ENCODE data around the gene POU2F2. TPM values are rescaled to one million over a fixed set of nuclear protein-coding genes. Genes with fewer than 3 reads are reported as not detected.

POU2F2 gene
- total RNA-seq, 4 donors from 2014 or later, result 0.56 to 3.2 (median 1.5) TPM

- TF ChIP-seq CTCF (IDR thresholded peaks at IDR 0.05), result no peak
- ATAC-seq (ENCODE audit: low FRiP score) (no peak), DNase-seq (ENCODE audit: low spot score) (no peak)
Measured at GRCh38 chr19:42093505-42093904, 38.7 kb downstream of the POU2F2 start.

GRCh38 chr19:42092350-42092749 lies 39.9 kb downstream of the POU2F2 start:
- TF ChIP-seq CTCF (IDR thresholded peaks at IDR 0.05), result no peak
- DNase-seq (ENCODE audit: low spot score) (no peak), ATAC-seq (ENCODE audit: low FRiP score) (no peak)

GRCh38 chr19:42091742-42092141 lies 40.5 kb downstream of the POU2F2 start:
- DNase-seq (ENCODE audit: low spot score) (no peak), ATAC-seq (ENCODE audit: low FRiP score) (no peak)
- no peak for TF ChIP-seq CTCF (IDR thresholded peaks at IDR 0.05)

GRCh38 chr19:42091300-42091699 lies 40.9 kb downstream of the POU2F2 start:
- DNase-seq (ENCODE audit: low spot score) (no peak), ATAC-seq (ENCODE audit: low FRiP score) (no peak)
- TF ChIP-seq CTCF (IDR thresholded peaks at IDR 0.05), result no peak

- no peak for DNase-seq (ENCODE audit: low spot score)
- no peak for TF ChIP-seq CTCF (IDR thresholded peaks at IDR 0.05)
- ATAC-seq (ENCODE audit: low FRiP score), result no peak
Measured at GRCh38 chr19:42090672-42091071, 41.6 kb downstream of the POU2F2 start.

- no peak for TF ChIP-seq CTCF (IDR thresholded peaks at IDR 0.05)
- ATAC-seq (ENCODE audit: low FRiP score) (no peak), DNase-seq (ENCODE audit: low spot score) (no peak)
Measured at GRCh38 chr19:42089772-42090171, 42.5 kb downstream of the POU2F2 start.

GRCh38 chr19:42089191-42089750 lies 43.0 kb downstream of the POU2F2 start:
- ATAC-seq (ENCODE audit: low FRiP score) (no peak), DNase-seq (ENCODE audit: low spot score) (no peak)
- no peak for TF ChIP-seq CTCF (IDR thresholded peaks at IDR 0.05)
